Smooth muscle cell (in vitro differentiated cells): ENCODE data around the gene ARMC9. TPM values are rescaled to one million over a fixed set of nuclear protein-coding genes. Genes with fewer than 3 reads are reported as not detected.
"Not testable (repeated sequence)": the region's sequence is repeated elsewhere in the genome, so short reads cannot be mapped to it uniquely, and the experiment has no call there.

Experiments
- DNase-seq: peaks from one replicate; lab custom pipeline; 2025; ENCODE audit not compliant: unreplicated experiment; lab: John Stamatoyannopoulos, UW
- H2AFZ ChIP-seq: fragments of 200-600 bp; sonication (generic); 2 replicates; pipeline ENCODE4 v1.6.0; 2016; ENCODE audit warnings: antibody characterized with exemption, low read depth, mild to moderate bottlenecking
- H3F3A ChIP-seq: fragments of 200-600 bp; sonication (generic); 2 replicates; pipeline ENCODE4 v1.6.0; 2017; ENCODE audit warnings: antibody characterized with exemption, low read depth
- H3K27ac ChIP-seq: fragments of 200-600 bp; sonication (generic); 2 replicates; pipeline ENCODE4 v1.5.1; 2016; ENCODE audit warnings: low read depth, mild to moderate bottlenecking
- H3K27me3 ChIP-seq: fragments of 200-600 bp; sonication (generic); 2 replicates; pipeline ENCODE4 v1.6.1; 2016; ENCODE audit warnings: low read depth, mild to moderate bottlenecking
- H3K36me3 ChIP-seq: fragments of 200-600 bp; sonication (generic); 2 replicates; pipeline ENCODE4 v1.5.1; 2016; ENCODE audit warnings: low read depth
- H3K4me1 ChIP-seq: fragments of 200-600 bp; sonication (generic); 2 replicates; pipeline ENCODE4 v1.5.1; 2016; ENCODE audit warnings: low read depth
- H3K4me2 ChIP-seq: fragments of 200-600 bp; sonication (generic); 2 replicates; pipeline ENCODE4 v1.6.0; 2016; ENCODE audit warnings: mild to moderate bottlenecking
- H3K4me3 ChIP-seq: fragments of 200-600 bp; sonication (generic); 2 replicates; pipeline ENCODE4 v1.5.1; 2016; ENCODE audit warnings: mild to moderate bottlenecking
- H3K79me2 ChIP-seq: fragments of 200-600 bp; sonication (generic); 2 replicates; pipeline ENCODE4 v1.6.0; 2016; ENCODE audit warnings: low read depth, mild to moderate bottlenecking
- H3K9ac ChIP-seq: fragments of 200-600 bp; sonication (generic); 2 replicates; pipeline ENCODE4 v1.6.0; 2016; ENCODE audit warnings: low read depth
- H3K9me3 ChIP-seq: fragments of 200-600 bp; sonication (generic); replicated peaks from 2 replicates; pipeline ENCODE4 v1.5.1; 2016; ENCODE audit warnings: low read depth
- H4K20me1 ChIP-seq: fragments of 200-600 bp; sonication (generic); 2 replicates; pipeline ENCODE4 v1.6.0; 2016; ENCODE audit warnings: low read depth
- CTCF ChIP-seq: fragments of 200-600 bp; sonication (generic); IDR thresholded peaks from 2 replicates; pipeline ENCODE4 v1.5.1; 2017; ENCODE audit warnings: borderline replicate concordance, mild to moderate bottlenecking, antibody characterized with exemption; ENCODE audit not compliant: insufficient read depth, poor library complexity, severe bottlenecking
- WGBS: methylation state at CpG from one replicate; pipeline ENCODE4 v1.1.7; 2016; ENCODE audit warnings: low lambda C conversion rate; 5-methylcytosine and 5-hydroxymethylcytosine counted together
- polyA plus RNA-seq: library from polyadenylated mRNA; unstranded; fragments of >200 nt; fragmentation: Nextera tagmentation; extraction: Ambion mirVana; gene quantifications from 2 replicates; pipeline ENCODE4 v1.2.1, GENCODE V29; 2016
- total RNA-seq: library from RNA; depleted of rRNA; stranded (reverse); fragments of >200 nt; gene quantifications from 2 replicates; pipeline ENCODE4 v1.2.3, GENCODE V29; 2014

ARMC9 gene
- total and polyA plus RNA-seq, 2 experiments from 2014 or later, result 34.7 to 51.0 TPM

GRCh38 chr2:231398585-231398984 is 200.2 kb downstream of the ARMC9 start:
- H3K4me1 ChIP-seq, result peaks cover 25% of the 10 kb centered on the region
- no peak for DNase-seq
- no peak overlapping the region for H3K4me3 ChIP-seq
- no peak overlapping the region for H3K27ac ChIP-seq
- H3K9ac ChIP-seq, result no peak overlapping the region
- peaks cover 23% of the 10 kb centered on the region for H3K27me3 ChIP-seq
- no peak overlapping the region for H2AFZ ChIP-seq
- no peaks in the 10 kb centered on the region for H4K20me1 ChIP-seq
- no peaks in the 10 kb centered on the region for H3K36me3 ChIP-seq
- H3F3A ChIP-seq, result no peaks in the 10 kb centered on the region
- WGBS, result 95% methylated on average over 27 of the region's 27 CpGs
- no peak overlapping the region for H3K4me2 ChIP-seq
- H3K79me2 ChIP-seq, result no peaks in the 10 kb centered on the region
- no peaks in the 10 kb centered on the region for H3K9me3 ChIP-seq
- TF ChIP-seq CTCF, result no peak

GRCh38 chr2:231399046-231399852 is 200.8 kb downstream of the ARMC9 start:
- WGBS, result 89% methylated on average over 17 of the region's 23 CpGs
- peaks cover 25% of the 10 kb centered on the region for H3K4me1 ChIP-seq
- H3K9ac ChIP-seq, result no peak overlapping the region
- no peaks in the 10 kb centered on the region for H3F3A ChIP-seq
- H2AFZ ChIP-seq, result no peak overlapping the region
- H3K27me3 ChIP-seq, result peaks cover 22% of the 10 kb centered on the region
- no peak for DNase-seq
- H4K20me1 ChIP-seq, result no peaks in the 10 kb centered on the region
- H3K9me3 ChIP-seq, result no peaks in the 10 kb centered on the region
- H3K4me3 ChIP-seq, result no peak overlapping the region
- TF ChIP-seq CTCF, result no peak
- no peak overlapping the region for H3K4me2 ChIP-seq
- H3K27ac ChIP-seq, result no peak overlapping the region
- H3K36me3 ChIP-seq, result no peaks in the 10 kb centered on the region
- no peaks in the 10 kb centered on the region for H3K79me2 ChIP-seq

- Histone ChIP-seq H3F3A (no peaks in the 10 kb centered on the region), H3K9ac (no peak overlapping the region), H2AFZ (no peak overlapping the region), H3K79me2 (no peaks in the 10 kb centered on the region), H3K27me3 (peaks cover 14% of the 10 kb centered on the region), H3K36me3 (no peaks in the 10 kb centered on the region), H3K9me3 (no peaks in the 10 kb centered on the region), H3K4me1 (peaks cover 25% of the 10 kb centered on the region), H4K20me1 (no peaks in the 10 kb centered on the region), H3K27ac (peak overlapping the region; percentile 34), H3K4me2 (peak overlapping the region; percentile 8), H3K4me3 (no peak overlapping the region)
- TF ChIP-seq CTCF, result no peak
- DNase-seq, result no peak
- 54% methylated on average over 12 of the region's 12 CpGs for WGBS
Observed at GRCh38 chr2:231399853-231400680, 201.6 kb downstream of the ARMC9 start.

GRCh38 chr2:231400681-231401080 is 202.2 kb downstream of the ARMC9 start:
- not testable (repeated sequence) for H4K20me1 ChIP-seq, H3K79me2 ChIP-seq, H3K36me3 ChIP-seq, H3K27me3 ChIP-seq, H3K9me3 ChIP-seq, H3F3A ChIP-seq, H3K4me3 ChIP-seq, H3K9ac ChIP-seq, H2AFZ ChIP-seq, DNase-seq
- Histone ChIP-seq H3K27ac (peak overlapping the region; percentile 34), H3K4me2 (peak overlapping the region; percentile 8), H3K4me1 (peaks cover 25% of the 10 kb centered on the region)
- WGBS, result 36% methylated on average over 8 of the region's 8 CpGs

GRCh38 chr2:231401101-231401500 is 202.7 kb downstream of the ARMC9 start:
- not testable (repeated sequence) for DNase-seq, H3K4me3 ChIP-seq, H2AFZ ChIP-seq, H3K79me2 ChIP-seq, H3F3A ChIP-seq, H4K20me1 ChIP-seq, H3K27me3 ChIP-seq, H3K9ac ChIP-seq, H3K9me3 ChIP-seq, H3K36me3 ChIP-seq
- peak overlapping the region; percentile 8 for H3K4me2 ChIP-seq
- H3K4me1 ChIP-seq, result peaks cover 25% of the 10 kb centered on the region
- peak overlapping the region; percentile 34 for H3K27ac ChIP-seq
- 60% methylated on average over 23 of the region's 23 CpGs for WGBS
